AG04450 (cell line): Measurements from ENCODE around the gene PRKAR1B. TPM values are rescaled to one million over a fixed set of nuclear protein-coding genes. Genes with fewer than 3 reads are reported as not detected.

Source experiments
- CTCF ChIA-PET: fragments of 300-600, 350-600 bp; formaldehyde crosslinking; extraction: SDS; loops from one replicate; lab custom pipeline; 2022; ENCODE audit warnings: antibody characterized with exemption, inconsistent platforms; lab: Charles Lee
- POLR2A ChIA-PET: fragments of 350-600 bp; formaldehyde crosslinking; extraction: SDS; loops from one replicate; lab custom pipeline; 2021; ENCODE audit warnings: antibody characterized with exemption, inconsistent platforms; lab: Yijun Ruan, JAX
- DNase-seq: peaks from one replicate; pipeline ENCODE4 v3.0.0-alpha.2; 2011; ENCODE audit warnings: low read depth, low spot score
- H3K27ac ChIP-seq: one replicate; pipeline ENCODE4 v1.5.1; 2012; ENCODE audit warnings: low read depth, low read length, control low read depth
- H3K27me3 ChIP-seq: one replicate; pipeline ENCODE4 v1.6.0; 2012; ENCODE audit warnings: low read length; ENCODE audit not compliant: control insufficient read depth, insufficient read depth
- H3K4me3 ChIP-seq: 2 replicates; pipeline ENCODE4 v1.5.1; 2011; ENCODE audit warnings: mild to moderate bottlenecking, low read depth, low read length, control low read depth
- H3K9me3 ChIP-seq: 2 replicates; pipeline ENCODE4 v1.5.1; 2012; ENCODE audit warnings: low read length; ENCODE audit not compliant: control insufficient read depth, insufficient read depth
- polyA plus RNA-seq: library from polyadenylated mRNA; depleted of rRNA; stranded (reverse); fragments of >200 nt; gene quantifications from 2 replicates; pipeline ENCODE4 v1.2.3, GENCODE V29; 2011
- TF ChIP-seq, protein P1 (sequence below): IDR thresholded peaks from 2 replicates; pipeline ENCODE4 v1.5.1; 2011; ENCODE audit warnings: low read depth, low read length, control low read depth, inconsistent platforms

The PRKAR1B gene
- polyA plus RNA-seq, 1 experiment: 16.1 TPM

GRCh38 chr7:510131-510481 is 217.0 kb downstream of the PRKAR1B start:
- CTCF ChIA-PET: interaction anchor here (1.0 kb wide), 1 partner anchor 61 kb away, joined by 3 read pairs; no protein-coding TSS in a partner anchor
- POLR2A ChIA-PET: no interaction called here

GRCh38 chr7:509426-510130 is 217.5 kb downstream of the PRKAR1B start:
- TF ChIP-seq, protein P1, sequence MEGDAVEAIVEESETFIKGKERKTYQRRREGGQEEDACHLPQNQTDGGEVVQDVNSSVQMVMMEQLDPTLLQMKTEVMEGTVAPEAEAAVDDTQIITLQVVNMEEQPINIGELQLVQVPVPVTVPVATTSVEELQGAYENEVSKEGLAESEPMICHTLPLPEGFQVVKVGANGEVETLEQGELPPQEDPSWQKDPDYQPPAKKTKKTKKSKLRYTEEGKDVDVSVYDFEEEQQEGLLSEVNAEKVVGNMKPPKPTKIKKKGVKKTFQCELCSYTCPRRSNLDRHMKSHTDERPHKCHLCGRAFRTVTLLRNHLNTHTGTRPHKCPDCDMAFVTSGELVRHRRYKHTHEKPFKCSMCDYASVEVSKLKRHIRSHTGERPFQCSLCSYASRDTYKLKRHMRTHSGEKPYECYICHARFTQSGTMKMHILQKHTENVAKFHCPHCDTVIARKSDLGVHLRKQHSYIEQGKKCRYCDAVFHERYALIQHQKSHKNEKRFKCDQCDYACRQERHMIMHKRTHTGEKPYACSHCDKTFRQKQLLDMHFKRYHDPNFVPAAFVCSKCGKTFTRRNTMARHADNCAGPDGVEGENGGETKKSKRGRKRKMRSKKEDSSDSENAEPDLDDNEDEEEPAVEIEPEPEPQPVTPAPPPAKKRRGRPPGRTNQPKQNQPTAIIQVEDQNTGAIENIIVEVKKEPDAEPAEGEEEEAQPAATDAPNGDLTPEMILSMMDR: peak; percentile 29; the same call in 1 of the 2 replicates
- Histone ChIP-seq H3K27ac (no peak overlapping the region), H3K27me3 (no peaks in the 10 kb centered on the region), H3K9me3 (no peaks in the 10 kb centered on the region; the same call in 1 of the 2 replicates), H3K4me3 (no peak overlapping the region)
- POLR2A ChIA-PET: no interaction called here
- CTCF ChIA-PET: interaction anchor here (1.0 kb wide), 1 partner anchor 60 kb away, joined by 3 read pairs; no protein-coding TSS in a partner anchor
- DNase-seq: no peak

More at GRCh38 chr7:510131-510481, 217.0 kb downstream of the PRKAR1B start:
- no peaks in the 10 kb centered on the region for H3K27me3 ChIP-seq
- H3K9me3 ChIP-seq: no peaks in the 10 kb centered on the region; the same call in 1 of the 2 replicates
- no peak for DNase-seq
- TF ChIP-seq, protein P1: no peak
- H3K4me3 ChIP-seq: no peak overlapping the region
- no peak overlapping the region for H3K27ac ChIP-seq

DNA sequence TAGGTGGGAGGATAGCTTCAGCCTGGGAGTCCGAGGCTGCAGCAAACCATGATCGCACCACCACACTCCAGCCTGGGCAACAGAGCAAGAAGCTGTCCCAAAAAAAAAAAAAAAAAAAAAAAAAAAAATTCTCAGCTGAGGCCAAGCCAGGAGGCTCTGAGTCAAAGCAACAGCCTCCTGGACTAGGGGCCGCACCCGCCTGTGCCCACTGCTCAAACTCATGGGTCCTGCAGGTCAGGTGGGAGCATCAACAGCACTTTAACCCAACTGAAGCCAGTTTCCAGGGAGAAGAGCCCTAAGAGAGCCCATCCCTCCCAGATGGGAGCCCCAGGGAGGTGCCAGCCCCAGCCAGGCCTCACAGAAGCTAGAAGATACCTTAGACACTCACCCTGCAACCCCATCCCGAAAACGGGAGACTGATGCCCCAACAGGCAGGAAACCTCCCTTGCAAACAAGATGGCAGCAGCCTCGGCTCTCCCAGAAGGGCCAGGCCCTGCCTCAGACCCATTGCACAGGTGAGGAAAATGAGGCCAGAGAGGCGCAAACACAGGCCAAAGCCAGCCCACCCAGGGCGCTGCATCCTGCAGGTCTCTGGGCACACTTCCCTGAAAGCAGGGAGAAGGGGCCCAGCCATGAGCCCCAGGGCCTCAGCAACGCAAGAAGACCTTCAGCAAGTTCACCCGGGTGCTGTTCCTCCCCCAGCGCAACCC is 218.5 kb downstream of the PRKAR1B start:
- ChIA-PET CTCF (no interaction called here), POLR2A (no interaction called here)
- TF ChIP-seq, protein P1: no peak

GRCh38 chr7:507623-508300 is 219.3 kb downstream of the PRKAR1B start:
- ChIA-PET CTCF (no interaction called here), POLR2A (no interaction called here)
- TF ChIP-seq, protein P1: no peak
- Histone ChIP-seq H3K4me3 (no peak overlapping the region), H3K9me3 (no peaks in the 10 kb centered on the region; the same call in 1 of the 2 replicates), H3K27ac (no peak overlapping the region), H3K27me3 (no peaks in the 10 kb centered on the region)
- DNase-seq: no peak

More for the DNA sequence above, 218.5 kb downstream of the PRKAR1B start:
- H3K4me3 ChIP-seq: no peak overlapping the region
- no peak for DNase-seq
- H3K27me3 ChIP-seq: no peaks in the 10 kb centered on the region
- no peak overlapping the region for H3K27ac ChIP-seq
- no peaks in the 10 kb centered on the region; the same call in 1 of the 2 replicates for H3K9me3 ChIP-seq
